Measurements from ENCODE around the gene TRMO. TPM values are rescaled to one million over a fixed set of nuclear protein-coding genes. Genes with fewer than 3 reads are reported as not detected.

Gene TRMO
- total RNA-seq, 1 experiment from 2014 or later = 10.4 TPM

- Histone ChIP-seq H3K9me3 (ENCODE audit: control insufficient read depth, insufficient read depth, low read depth, low read length) (no peaks in the 10 kb centered on the region), H3K27me3 (ENCODE audit: control insufficient read depth, insufficient read depth, low read length) (no peaks in the 10 kb centered on the region), H3K4me1 (ENCODE audit: control insufficient read depth, insufficient read depth, low read length) (no peaks in the 10 kb centered on the region), H3K36me3 (ENCODE audit: control insufficient read depth, insufficient read depth, low read length) (no peaks in the 10 kb centered on the region), H3K4me3 (ENCODE audit: low read depth in 2 of 2, low read length in 2 of 2) (no peak overlapping the region), H3K27ac (ENCODE audit: low read length) (no peak overlapping the region)
- intact Hi-C loops (cut with micrococcal nuclease; ENCODE audit: unreplicated experiment) = no loop called here
- TF ChIP-seq REST (IDR thresholded peaks at IDR 0.05; ENCODE audit: insufficient read depth in 1 of 2, low read depth in 2 of 2, low read length in 1 of 2) (no peak), TCF7L2 (IDR thresholded peaks at IDR 0.05; ENCODE audit: low read depth, low read length) (no peak), SIN3A (IDR thresholded peaks at IDR 0.05; ENCODE audit: borderline replicate concordance, insufficient read depth, low read depth, low read length) (no peak), POLR2AphosphoS5 (IDR thresholded peaks at IDR 0.05; ENCODE audit: low read depth, low read length) (no peak)
- TF ChIP-seq, protein P1, sequence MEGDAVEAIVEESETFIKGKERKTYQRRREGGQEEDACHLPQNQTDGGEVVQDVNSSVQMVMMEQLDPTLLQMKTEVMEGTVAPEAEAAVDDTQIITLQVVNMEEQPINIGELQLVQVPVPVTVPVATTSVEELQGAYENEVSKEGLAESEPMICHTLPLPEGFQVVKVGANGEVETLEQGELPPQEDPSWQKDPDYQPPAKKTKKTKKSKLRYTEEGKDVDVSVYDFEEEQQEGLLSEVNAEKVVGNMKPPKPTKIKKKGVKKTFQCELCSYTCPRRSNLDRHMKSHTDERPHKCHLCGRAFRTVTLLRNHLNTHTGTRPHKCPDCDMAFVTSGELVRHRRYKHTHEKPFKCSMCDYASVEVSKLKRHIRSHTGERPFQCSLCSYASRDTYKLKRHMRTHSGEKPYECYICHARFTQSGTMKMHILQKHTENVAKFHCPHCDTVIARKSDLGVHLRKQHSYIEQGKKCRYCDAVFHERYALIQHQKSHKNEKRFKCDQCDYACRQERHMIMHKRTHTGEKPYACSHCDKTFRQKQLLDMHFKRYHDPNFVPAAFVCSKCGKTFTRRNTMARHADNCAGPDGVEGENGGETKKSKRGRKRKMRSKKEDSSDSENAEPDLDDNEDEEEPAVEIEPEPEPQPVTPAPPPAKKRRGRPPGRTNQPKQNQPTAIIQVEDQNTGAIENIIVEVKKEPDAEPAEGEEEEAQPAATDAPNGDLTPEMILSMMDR (IDR thresholded peaks at IDR 0.05) = no peak
- in situ Hi-C loops (cut with HindIII; ENCODE audit: low pct_unique_long_range_greater_than_20kb, low sequenced_read_pairs) = no loop called here
- ChIA-PET POLR2A (interaction anchor here (0.6 kb wide), 1 partner anchor 44 kb away, joined by 16 read pairs; no protein-coding TSS in a partner anchor), CTCF (no interaction called here)
- DNase-seq (ENCODE audit: low read depth, low spot score) = no peak
- no peak for ATAC-seq
- no TSS peak for BruUV-seq (replicated peaks)
These were observed 47.9 kb upstream of the TRMO start for GRCh38 chr9:97970165-97970564.

DNA sequence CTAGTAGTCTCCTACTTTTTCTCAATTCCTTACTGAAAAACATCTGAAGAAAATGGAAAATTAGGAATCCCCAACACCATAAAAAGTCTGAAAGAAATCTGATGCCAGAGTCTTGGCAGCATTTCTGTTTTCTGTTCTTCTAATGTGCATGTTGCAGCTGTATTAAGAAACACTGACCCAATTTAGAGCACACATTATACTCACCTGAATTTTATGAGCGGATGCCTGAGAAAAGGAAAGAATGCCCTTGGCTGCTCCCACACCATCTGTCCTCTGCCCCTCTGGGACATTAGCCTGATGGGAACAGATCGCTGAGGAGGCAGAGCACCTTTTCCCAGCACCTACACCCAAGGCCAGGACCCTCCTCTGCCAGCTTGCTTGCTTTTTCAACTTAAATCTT lies 46.7 kb upstream of the TRMO start:
- DNase-seq (ENCODE audit: low read depth, low spot score) = no peak
- Histone ChIP-seq H3K4me1 (ENCODE audit: control insufficient read depth, insufficient read depth, low read length) (no peaks in the 10 kb centered on the region), H3K4me3 (ENCODE audit: low read depth in 2 of 2, low read length in 2 of 2) (no peak overlapping the region), H3K27me3 (ENCODE audit: control insufficient read depth, insufficient read depth, low read length) (no peaks in the 10 kb centered on the region), H3K27ac (ENCODE audit: low read length) (no peak overlapping the region), H3K36me3 (ENCODE audit: control insufficient read depth, insufficient read depth, low read length) (no peaks in the 10 kb centered on the region), H3K9me3 (ENCODE audit: control insufficient read depth, insufficient read depth, low read depth, low read length) (no peaks in the 10 kb centered on the region)
- no TSS peak for BruUV-seq (replicated peaks)
- ChIA-PET CTCF (no interaction called here), POLR2A (no interaction called here)
- in situ Hi-C loops (cut with HindIII; ENCODE audit: low pct_unique_long_range_greater_than_20kb, low sequenced_read_pairs) (no loop called here), intact Hi-C loops (cut with micrococcal nuclease; ENCODE audit: unreplicated experiment) (no loop called here)
- no peak for ATAC-seq
- TF ChIP-seq POLR2AphosphoS5 (IDR thresholded peaks at IDR 0.05; ENCODE audit: low read depth, low read length) = no peak
- no peak for TF ChIP-seq REST (IDR thresholded peaks at IDR 0.05; ENCODE audit: insufficient read depth in 1 of 2, low read depth in 2 of 2, low read length in 1 of 2)
- TF ChIP-seq, protein P1 (IDR thresholded peaks at IDR 0.05) = no peak
- no peak for TF ChIP-seq TCF7L2 (IDR thresholded peaks at IDR 0.05; ENCODE audit: low read depth, low read length)
- TF ChIP-seq SIN3A (IDR thresholded peaks at IDR 0.05; ENCODE audit: borderline replicate concordance, insufficient read depth, low read depth, low read length) = no peak

Measured in Panc1 (cell line).